Measurements from ENCODE around the gene CRIP1. TPM values are rescaled to one million over a fixed set of nuclear protein-coding genes. Genes with fewer than 3 reads are reported as not detected.
A peak's percentile ranks its signal among the peaks of the same experiment; 100 is the strongest.

CRIP1 gene
- polyA plus RNA-seq (2013, experiment 1 of 2; ENCODE audit: insufficient read length) = 53.0 TPM
- 45.2 TPM for polyA plus RNA-seq (2013, experiment 2 of 2; ENCODE audit: insufficient read length)

- DNase-seq = no peak
Observed at GRCh38 chr14:105486163-105486973, at the start of gene CRIP1. CRIP1 (plus strand) TSS chr14:105486886; CDS start chr14:105487260, 374 bp downstream.

DNA sequence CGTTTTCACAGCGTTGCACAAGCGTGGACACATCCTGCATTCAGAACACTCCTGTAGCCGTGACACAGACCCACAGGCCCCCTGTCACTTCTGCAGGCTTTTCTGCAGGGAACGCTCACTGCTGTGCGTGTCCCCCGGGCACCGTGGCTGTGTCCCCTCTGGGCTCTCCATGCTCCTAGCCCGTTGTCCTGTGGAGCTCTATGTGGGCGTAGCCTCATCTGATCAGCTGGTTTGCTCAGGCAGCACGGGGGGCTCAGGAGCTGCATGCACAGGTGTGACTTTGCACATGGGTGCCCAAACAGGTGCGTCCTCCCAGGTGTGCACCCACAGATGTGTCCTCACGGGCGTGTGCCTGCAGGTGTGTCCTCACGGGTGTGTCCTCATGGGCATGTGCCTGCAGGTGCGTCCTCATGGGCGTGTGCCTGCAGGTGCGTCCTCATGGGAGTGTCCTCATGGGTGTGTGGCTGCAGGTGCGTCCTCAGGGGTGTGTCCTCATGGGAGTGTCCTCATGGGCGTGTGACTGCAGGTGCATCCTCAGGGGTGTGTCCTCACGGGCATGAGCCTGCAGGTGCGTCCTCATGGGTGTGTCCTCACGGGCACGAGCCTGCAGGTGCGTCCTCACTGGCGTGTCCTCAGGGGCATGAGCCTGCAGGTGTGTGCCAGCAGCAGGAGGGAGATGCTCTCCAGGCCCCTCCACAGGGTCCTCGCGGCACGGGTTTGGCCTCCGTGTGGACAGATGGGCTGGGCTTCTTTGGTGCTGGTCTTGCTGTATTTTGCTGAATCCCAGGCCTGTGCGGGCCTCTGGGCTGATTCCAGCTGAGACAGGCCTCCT lies 49.6 kb upstream of the CRIP1 start:
- DNase-seq = no peak

GRCh38 chr14:105437723-105438500 lies 48.8 kb upstream of the CRIP1 start:
- DNase-seq = no peak

DNA sequence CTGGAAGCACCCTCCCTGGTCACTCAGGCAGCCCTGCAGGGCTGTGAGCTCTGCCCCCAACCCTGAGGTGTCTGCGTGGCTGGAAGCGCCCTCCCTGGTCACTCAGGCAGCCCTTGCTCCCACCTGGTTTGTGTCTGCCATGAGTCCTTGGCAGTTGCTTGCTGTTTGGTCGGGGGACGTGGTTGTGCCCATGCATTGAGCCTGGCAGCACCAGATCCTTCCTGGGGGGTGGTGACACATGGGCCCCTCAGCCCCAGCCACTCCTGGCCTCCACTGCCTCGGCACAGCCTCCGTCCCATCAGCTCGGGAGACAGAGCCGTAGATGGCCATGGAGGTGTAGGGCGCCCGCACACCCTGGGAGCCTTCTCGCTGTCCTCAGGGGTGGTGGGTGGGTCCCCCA lies 47.5 kb upstream of the CRIP1 start:
- DNase-seq = no peak

DNA sequence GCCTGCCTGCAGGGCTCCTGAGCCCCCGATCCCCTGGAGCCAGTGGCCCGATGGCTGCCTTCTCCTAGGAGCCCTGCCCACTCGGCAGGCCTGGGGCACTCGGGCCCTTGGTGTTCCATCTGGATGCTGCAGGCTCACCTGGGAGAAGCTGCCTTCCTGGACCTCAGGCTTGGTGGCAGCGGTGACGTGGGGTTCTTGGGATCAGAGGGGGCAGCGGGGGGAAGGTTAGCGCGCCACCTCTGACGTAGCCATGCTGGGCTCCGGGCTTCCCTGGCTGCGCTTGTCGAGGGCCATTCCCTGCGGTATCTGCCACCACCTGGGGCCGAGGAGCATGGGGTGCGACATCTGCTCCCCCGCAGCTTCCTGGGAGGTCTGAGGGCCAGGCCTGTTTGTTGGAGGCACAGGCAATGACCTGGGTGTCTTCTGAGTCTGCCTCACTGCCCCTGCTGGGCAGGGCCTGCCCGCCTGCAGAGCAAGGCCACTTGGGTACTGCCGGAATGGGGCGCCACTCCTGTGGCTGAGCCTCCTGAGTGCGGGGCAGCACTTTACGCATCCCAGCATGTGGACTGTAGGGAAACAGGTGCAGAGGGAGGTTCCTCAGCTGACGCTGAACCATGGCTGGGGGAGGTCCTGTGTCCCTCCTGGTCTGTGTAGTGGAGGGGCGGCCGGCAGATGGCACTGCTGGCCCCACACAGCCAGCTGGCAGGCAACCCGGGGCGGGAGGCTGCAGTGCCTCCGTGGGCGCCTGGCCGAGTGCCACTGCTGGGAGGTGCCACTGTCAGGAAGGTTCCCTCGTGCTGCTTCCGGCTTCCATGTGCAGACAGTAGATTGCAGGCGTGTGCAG lies 46.8 kb upstream of the CRIP1 start:
- peak; percentile 11 for DNase-seq

GRCh38 chr14:105440554-105440900 lies 46.2 kb upstream of the CRIP1 start:
- no peak for DNase-seq

DNA sequence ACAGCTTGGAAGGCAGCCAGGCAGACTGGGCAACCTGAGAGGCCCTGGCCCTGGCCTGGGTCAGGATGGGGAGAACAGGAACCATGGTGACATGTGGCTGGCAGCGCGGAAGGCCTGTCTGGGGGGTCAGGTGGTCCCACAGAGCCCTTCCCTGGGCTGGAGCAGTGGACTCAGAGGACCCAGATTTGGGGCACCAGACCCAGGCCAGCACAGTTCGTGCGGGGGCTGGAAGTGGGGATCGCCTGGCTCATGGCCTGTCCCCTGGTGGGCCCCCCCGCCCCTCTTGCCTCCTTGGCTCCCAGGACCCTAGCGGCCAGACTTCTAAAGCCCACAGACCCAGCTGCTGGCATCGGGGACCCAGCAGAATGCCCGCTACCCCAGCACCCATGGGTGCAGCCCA lies 45.7 kb upstream of the CRIP1 start:
- DNase-seq = no peak

- DNase-seq = no peak
Observed at GRCh38 chr14:105442125-105442524, 44.6 kb upstream of the CRIP1 start.

GRCh38 chr14:105442834-105443233 lies 43.9 kb upstream of the CRIP1 start:
- no peak for DNase-seq

DNA sequence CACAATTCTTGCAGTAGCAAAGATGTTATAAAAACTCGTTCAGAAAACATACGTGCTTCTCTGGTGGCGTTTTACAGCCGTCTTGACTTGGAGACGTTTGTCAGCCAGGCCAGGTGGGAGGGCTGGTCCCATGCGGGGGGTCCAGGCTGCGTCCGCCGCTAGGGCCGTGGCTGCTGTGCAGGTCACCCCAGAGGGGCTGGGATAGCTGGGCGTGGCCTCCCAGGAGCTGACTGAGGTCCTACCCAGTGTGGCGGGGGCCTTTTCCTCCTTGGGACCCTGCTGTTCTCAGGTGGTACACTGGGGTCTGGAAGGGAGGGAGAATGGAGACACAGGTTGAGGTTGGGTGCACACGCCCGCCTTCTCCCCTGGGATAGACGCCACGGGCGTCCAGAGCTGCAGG lies 41.8 kb upstream of the CRIP1 start:
- no peak for DNase-seq

DNA sequence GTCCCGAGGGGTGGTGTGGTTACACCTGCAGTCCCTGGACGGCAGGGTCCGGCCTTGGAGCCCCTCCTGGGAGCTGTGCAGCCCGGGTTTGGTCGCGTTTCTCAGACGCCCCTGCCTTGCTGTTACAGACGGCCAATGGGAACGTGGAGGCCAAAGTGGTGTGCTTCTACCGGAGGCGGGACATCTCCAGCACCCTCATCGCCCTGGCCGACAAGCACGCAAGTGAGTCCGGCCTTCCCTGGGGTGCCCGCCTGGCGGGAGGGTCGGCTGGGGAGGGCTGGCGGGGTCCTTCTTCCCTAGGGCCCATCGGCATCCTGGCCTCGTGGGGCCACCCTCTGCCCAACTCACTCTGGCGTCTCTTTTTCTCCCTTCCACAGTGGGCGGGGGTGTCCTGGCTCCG lies 41.4 kb upstream of the CRIP1 start:
- no peak for DNase-seq

GRCh38 chr14:105445901-105446845 lies 40.5 kb upstream of the CRIP1 start:
- no peak for DNase-seq

- no peak for DNase-seq
Observed at GRCh38 chr14:105446971-105447370, 39.7 kb upstream of the CRIP1 start.

- DNase-seq = no peak
Observed at GRCh38 chr14:105447651-105448640, 38.7 kb upstream of the CRIP1 start.

DNA sequence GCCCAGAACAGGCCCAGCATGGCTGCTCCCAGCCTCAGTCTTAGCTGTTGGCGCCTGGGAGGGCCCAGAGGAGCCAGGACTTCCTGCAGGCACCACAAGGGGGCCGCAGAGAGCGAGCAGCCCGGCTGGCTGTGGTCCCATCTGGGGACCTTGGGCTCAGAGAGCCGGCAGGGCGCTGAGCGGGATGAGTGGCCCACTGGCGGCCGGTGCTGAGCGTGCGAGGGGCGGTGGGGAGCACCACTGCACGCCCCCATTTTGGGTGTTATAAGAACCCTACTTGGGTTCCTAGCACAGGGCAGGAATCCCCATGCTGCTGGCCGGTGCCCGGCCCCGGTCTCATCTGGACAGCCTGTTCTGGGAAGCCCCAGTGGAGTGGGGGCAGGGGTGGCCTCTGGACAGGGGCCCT lies 38.0 kb upstream of the CRIP1 start:
- DNase-seq = peak; percentile 64

GRCh38 chr14:105449276-105450122 lies 37.2 kb upstream of the CRIP1 start:
- DNase-seq = no peak

GRCh38 chr14:105450123-105450505 lies 36.6 kb upstream of the CRIP1 start:
- DNase-seq = no peak
